HG03378 (cell line): ENCODE data around the gene SLC35F1.
"Not testable (repeated sequence)": the region's sequence is repeated elsewhere in the genome, so short reads cannot be mapped to it uniquely, and the experiment has no call there.

ENCODE experiments used
- ATAC-seq: cut with Tn5 transposase; IDR thresholded peaks from one replicate; pipeline ENCODE4 v1.9.1; 2021; ENCODE audit warnings: mild to moderate bottlenecking, moderate library complexity; ENCODE audit not compliant: unreplicated experiment

The SLC35F1 gene

GRCh38 chr6:117989086-117989485, 82.0 kb downstream of the SLC35F1 start:
- no peak for ATAC-seq

GRCh38 chr6:117990151-117990550, 83.1 kb downstream of the SLC35F1 start:
- ATAC-seq = no peak

DNA sequence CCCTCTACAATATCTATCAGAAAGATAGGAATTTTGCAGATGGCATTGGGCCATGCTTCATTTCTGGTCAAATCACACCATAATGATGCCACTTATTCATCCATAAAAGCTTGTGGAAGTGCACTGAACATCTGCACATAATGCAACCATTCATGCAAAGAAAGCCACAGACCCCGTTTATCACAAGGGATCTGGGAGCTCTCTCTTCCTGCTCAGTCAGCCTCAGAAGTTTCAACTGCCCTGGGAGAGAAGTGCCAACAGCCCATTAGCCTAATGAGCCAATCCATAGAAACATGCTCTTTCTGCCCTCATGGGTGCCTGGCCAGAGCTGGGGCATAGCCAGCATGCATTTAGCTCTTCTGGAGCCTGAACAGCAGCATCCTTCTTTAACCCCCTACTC, 85.8 kb downstream of the SLC35F1 start:
- no peak for ATAC-seq

DNA sequence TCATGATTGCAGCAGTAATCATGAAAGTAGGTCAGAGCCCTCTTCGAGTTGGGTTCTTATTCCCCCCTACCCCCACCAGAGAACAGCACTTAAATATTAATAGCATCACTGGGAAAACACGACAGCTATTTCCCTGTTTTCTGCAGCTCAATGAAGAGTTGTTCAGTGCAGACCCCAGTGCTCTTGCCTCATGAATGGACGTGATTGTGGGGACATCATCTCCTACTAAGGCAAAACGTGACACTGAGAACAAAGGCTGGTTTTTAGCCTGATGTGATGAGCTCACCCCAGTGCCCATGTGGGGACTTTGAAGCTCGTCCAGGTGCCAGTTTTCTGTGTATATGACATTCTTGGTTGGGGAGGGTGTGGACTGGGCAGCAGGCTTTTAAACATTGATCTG, 105.9 kb downstream of the SLC35F1 start:
- ATAC-seq = no peak

DNA sequence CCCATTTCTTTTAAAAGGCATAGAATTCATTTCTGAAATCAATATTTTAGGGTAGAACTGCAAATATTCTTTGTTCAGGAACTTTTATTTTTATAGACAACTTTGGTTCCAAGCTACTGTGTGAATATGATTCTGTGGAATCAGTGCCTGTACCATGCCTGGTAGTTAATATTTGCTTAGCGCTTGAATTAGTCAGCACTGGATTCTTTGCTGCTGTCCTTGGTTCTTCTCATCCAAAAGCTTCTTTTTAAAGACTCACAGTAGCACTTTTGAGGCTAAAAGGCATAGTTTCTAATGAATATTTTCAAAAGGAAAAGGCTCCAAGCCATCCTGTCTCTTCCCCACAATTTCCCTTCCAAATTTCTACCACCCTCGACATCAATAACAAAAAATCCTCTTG, 109.5 kb downstream of the SLC35F1 start:
- no peak for ATAC-seq

- ATAC-seq = no peak
Measured at GRCh38 chr6:118017301-118017848, 110.3 kb downstream of the SLC35F1 start.

GRCh38 chr6:118023771-118024170, 116.7 kb downstream of the SLC35F1 start:
- no peak for ATAC-seq

- ATAC-seq = no peak
Measured at GRCh38 chr6:118029967-118030366, 122.9 kb downstream of the SLC35F1 start.

DNA sequence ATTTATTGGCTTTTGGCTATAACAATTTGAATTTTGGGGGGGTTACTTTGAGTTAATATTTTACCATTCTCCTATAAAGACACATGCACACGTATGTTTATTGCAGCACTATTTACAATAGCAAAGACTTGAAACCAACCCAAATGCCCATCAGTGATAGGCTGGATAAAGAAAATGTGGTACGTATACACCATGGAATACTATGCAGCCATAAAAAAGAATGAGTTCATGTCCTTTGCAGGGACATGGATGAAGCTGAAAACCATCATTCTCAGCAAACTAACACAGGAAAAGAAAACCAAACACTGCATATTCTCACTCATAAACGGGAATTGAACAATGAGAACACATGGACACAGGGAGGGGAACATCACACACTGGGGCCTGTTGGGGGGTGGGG, 130.4 kb downstream of the SLC35F1 start:
- not testable (repeated sequence) for ATAC-seq

GRCh38 chr6:118042855-118043254, 135.8 kb downstream of the SLC35F1 start:
- ATAC-seq = no peak

- no peak for ATAC-seq
Measured at GRCh38 chr6:118044275-118044674, 137.2 kb downstream of the SLC35F1 start.

GRCh38 chr6:118054082-118054481, 147.0 kb downstream of the SLC35F1 start:
- no peak for ATAC-seq

DNA sequence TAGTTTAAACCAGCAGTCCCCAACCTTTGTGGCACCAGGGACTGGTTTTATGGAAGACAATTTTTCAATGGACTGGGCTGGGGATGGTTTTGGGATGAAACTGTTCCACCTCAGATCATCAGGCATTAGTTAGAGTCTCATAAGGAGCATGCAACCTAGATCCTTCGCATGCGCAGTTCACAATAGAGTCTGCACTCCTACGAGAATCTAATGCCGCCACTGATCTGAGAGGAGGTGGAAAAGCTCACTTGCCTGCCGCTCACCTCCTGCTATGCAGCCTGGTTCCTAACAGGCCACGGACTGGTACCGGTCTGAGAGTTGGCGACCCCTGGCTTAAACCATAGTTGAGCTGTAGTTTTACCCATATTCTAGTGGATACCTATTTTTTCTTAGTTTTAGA, 154.6 kb downstream of the SLC35F1 start:
- no peak for ATAC-seq

- no peak for ATAC-seq
Measured at GRCh38 chr6:118080547-118080946, 173.5 kb downstream of the SLC35F1 start.

- ATAC-seq = no peak
Measured at GRCh38 chr6:118083711-118084110, 176.6 kb downstream of the SLC35F1 start.

DNA sequence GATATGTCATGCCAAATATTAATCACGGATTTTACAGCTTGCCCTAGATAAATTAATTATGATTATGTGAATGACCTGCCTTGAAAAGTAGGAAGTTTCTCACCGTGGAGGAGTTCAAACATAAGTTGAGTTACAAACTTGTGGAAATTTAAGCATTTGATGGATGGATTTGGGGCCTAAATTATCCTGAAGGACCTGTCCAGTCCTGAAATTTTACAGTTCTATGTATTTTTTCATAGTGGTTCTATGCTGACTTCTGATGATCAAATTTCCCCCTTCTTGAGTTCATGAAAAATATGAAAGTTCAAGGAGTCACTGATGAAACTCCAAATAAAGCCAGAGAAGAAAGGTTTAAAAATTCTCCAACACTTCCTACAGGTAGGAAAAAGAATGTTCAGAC, 178.6 kb downstream of the SLC35F1 start:
- ATAC-seq = no peak

DNA sequence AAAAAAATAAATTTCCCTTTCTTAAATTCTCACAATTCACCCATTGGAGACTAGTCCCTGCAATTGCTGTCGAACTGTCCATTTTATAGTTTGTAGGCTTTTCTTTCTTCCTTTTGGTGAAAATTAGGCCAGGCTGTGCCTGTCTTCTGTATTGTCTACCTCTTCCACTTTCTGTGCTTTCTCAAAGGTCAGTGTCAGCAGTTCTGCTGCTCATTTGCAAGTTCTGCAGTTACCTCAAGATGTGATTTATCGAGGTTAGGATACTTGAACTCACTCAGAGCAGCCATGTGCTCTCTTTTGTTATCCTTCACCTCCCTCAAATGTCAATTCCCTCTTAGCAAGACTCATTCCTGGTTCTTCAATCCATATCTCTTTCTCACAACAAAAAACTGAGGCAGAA, 179.1 kb downstream of the SLC35F1 start:
- ATAC-seq = no peak

- no peak for ATAC-seq
Measured at GRCh38 chr6:118092086-118092485, 185.0 kb downstream of the SLC35F1 start.

DNA sequence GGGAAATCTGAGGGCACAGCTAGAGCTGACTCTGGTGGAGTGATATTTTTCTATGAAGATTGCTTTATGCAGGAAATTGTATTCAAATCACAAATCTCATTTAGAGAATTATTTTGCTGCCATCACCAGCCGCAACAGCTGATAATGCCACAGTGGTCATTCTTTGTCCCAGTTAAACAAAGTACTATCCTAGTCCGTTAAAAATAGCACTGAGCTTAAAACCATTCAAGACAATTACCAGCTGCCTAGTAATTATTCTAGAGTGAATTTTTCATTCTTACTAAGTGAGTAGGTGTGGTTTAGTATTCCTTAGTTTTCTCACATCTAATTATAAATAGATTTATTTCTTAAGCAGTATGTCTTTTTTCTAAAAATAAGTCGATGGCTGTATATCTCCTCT, 190.5 kb downstream of the SLC35F1 start:
- no peak for ATAC-seq

DNA sequence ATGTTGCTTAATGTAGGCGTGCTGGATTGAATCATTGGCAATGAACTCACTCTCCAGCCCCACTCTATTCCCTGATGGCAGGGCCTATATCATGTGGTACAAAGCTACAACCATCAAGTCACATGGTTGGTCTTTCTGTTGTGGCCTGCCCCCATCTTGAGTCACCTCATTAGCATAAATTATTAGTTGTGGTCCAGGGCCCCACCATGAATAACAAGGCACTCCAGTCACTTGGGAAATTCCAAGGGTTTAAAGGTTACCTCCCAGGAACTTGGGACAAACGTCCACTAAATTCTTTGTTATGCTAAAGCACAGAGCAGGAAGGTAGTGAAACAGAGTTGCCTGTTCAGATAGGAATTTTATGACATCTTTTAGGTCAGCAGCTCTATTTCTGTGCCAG, 193.7 kb downstream of the SLC35F1 start:
- no peak for ATAC-seq

GRCh38 chr6:118101220-118101619, 194.2 kb downstream of the SLC35F1 start:
- no peak for ATAC-seq

- no peak for ATAC-seq
Measured at GRCh38 chr6:118101831-118102345, 194.8 kb downstream of the SLC35F1 start.

DNA sequence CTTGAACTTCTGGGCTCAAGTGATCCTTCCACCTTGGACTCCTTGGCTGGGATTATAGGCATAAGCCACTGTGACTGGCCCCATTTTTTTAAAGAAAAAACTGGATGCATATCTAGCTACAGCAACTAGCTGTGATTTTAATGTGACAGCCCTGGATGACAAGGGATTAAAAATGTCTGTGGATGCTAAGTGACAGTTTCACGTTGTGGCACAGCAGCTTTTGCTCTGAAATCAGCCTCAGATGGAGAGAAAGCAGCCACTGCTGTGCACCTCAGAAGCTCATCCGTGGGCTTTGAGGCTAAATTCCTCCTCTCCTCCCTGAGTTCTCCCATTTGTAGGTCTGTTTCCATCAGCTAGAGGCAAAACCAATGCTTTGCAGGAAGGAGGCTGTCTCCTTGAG, 195.3 kb downstream of the SLC35F1 start:
- no peak for ATAC-seq
